GM23338 (cell line): ENCODE data around the gene HSD3B7. TPM values are rescaled to one million over a fixed set of nuclear protein-coding genes. Genes with fewer than 3 reads are reported as not detected.
A peak's percentile ranks its signal among the peaks of the same experiment; 100 is the strongest.

ENCODE experiments used
- ATAC-seq: fragments of 200-7000 bp; cut with Tn5 transposase; 3 replicates; pipeline ENCODE4 v1.9.1; 2020
- DNase-seq: peaks from one replicate; pipeline ENCODE4 v3.0.0-alpha.2; 2015; ENCODE audit warnings: low spot score
- H2AFZ ChIP-seq: fragments of 200-600 bp; sonication (generic); 2 replicates; pipeline ENCODE4 v1.8.0; 2016; ENCODE audit warnings: antibody characterized with exemption, mild to moderate bottlenecking, moderate library complexity
- H3F3A ChIP-seq: fragments of 200-600 bp; sonication (generic); replicated peaks from 2 replicates; pipeline ENCODE4 v1.8.0; 2017; ENCODE audit warnings: antibody characterized with exemption, mixed run types, low read depth
- H3K27ac ChIP-seq: fragments of 200-600 bp; sonication (generic); 2 replicates; pipeline ENCODE4 v1.6.1; 2016; ENCODE audit warnings: low read depth
- H3K27me3 ChIP-seq: fragments of 200-600 bp; sonication (generic); 2 replicates; pipeline ENCODE4 v1.8.0; 2016; ENCODE audit warnings: mild to moderate bottlenecking, mixed run types, moderate library complexity; ENCODE audit not compliant: insufficient read depth
- H3K36me3 ChIP-seq: fragments of 200-600 bp; sonication (generic); 2 replicates; pipeline ENCODE4 v1.8.0; 2016; ENCODE audit warnings: mild to moderate bottlenecking; ENCODE audit not compliant: insufficient read depth
- H3K4me1 ChIP-seq: fragments of 200-600 bp; sonication (generic); 2 replicates; pipeline ENCODE4 v1.8.0; 2016; ENCODE audit warnings: mild to moderate bottlenecking, moderate library complexity; ENCODE audit not compliant: insufficient read depth
- H3K4me2 ChIP-seq: fragments of 200-600 bp; sonication (generic); 2 replicates; pipeline ENCODE4 v1.7.1; 2017; ENCODE audit warnings: mixed run types
- H3K4me3 ChIP-seq: fragments of 200-600 bp; sonication (generic); 2 replicates; pipeline ENCODE4 v1.6.1; 2016; ENCODE audit warnings: mixed run types
- H3K79me2 ChIP-seq: fragments of 200-600 bp; sonication (generic); replicated peaks from 2 replicates; pipeline ENCODE4 v1.8.0; 2017; ENCODE audit warnings: mild to moderate bottlenecking; ENCODE audit not compliant: insufficient read depth
- H3K9me2 ChIP-seq: fragments of 200-600 bp; sonication (generic); 2 replicates; pipeline ENCODE4 v1.8.0; 2017; ENCODE audit not compliant: insufficient read depth
- H4K20me1 ChIP-seq: fragments of 200-600 bp; sonication (generic); replicated peaks from 2 replicates; pipeline ENCODE4 v1.8.0; 2017; ENCODE audit warnings: mild to moderate bottlenecking; ENCODE audit not compliant: insufficient read depth
- H3K27ac Mint-ChIP-seq: 2 replicates; pipeline ENCODE4 v1.8.0; 2020; ENCODE audit warnings: inconsistent platforms, mild to moderate bottlenecking, moderate library complexity, mixed read lengths
- H3K27me3 Mint-ChIP-seq: 3 replicates; pipeline ENCODE4 v1.8.0; 2022; ENCODE audit warnings: low read depth, mild to moderate bottlenecking, moderate library complexity, mixed read lengths, inconsistent platforms; ENCODE audit not compliant: insufficient read depth, poor library complexity
- H3K36me3 Mint-ChIP-seq: 3 replicates; pipeline ENCODE4 v1.8.0; 2021; ENCODE audit warnings: low read depth, mild to moderate bottlenecking, inconsistent platforms, moderate library complexity, mixed read lengths
- H3K4me1 Mint-ChIP-seq: 3 replicates; pipeline ENCODE4 v1.8.0; 2020; ENCODE audit warnings: mild to moderate bottlenecking, inconsistent platforms, mixed read lengths
- H3K4me3 Mint-ChIP-seq: 3 replicates; pipeline ENCODE4 v1.8.0; 2021; ENCODE audit warnings: moderate library complexity, mild to moderate bottlenecking, inconsistent platforms, mixed read lengths
- H3K9me3 Mint-ChIP-seq: 3 replicates; pipeline ENCODE4 v1.8.0; 2020; ENCODE audit warnings: moderate library complexity, mild to moderate bottlenecking, inconsistent platforms, mixed read lengths
- CREB1 ChIP-seq: fragments of 250-450 bp; sonication (Bioruptor Pico); IDR thresholded peaks from 2 replicates; pipeline ENCODE4 v1.5.0; 2020; ENCODE audit warnings: low read depth, mild to moderate bottlenecking, moderate library complexity
- EZH2 ChIP-seq: fragments of 200-600 bp; sonication (generic); IDR thresholded peaks from one replicate; pipeline ENCODE4 v1.8.0; 2017; ENCODE audit warnings: antibody characterized with exemption, mild to moderate bottlenecking, low read depth; ENCODE audit not compliant: unreplicated experiment
- EZH2phosphoT487 ChIP-seq: fragments of 200-600 bp; sonication (generic); IDR thresholded peaks from one replicate; pipeline ENCODE4 v1.8.1; 2018; ENCODE audit warnings: antibody characterized with exemption; ENCODE audit not compliant: unreplicated experiment
- JUNB ChIP-seq: IDR thresholded peaks from one replicate; pipeline ENCODE4 v1.6.1; 2016; ENCODE audit warnings: antibody characterized with exemption; ENCODE audit not compliant: unreplicated experiment
- NANOG ChIP-seq: IDR thresholded peaks from 2 replicates; pipeline ENCODE4 v1.6.1; 2016; ENCODE audit warnings: antibody characterized with exemption, borderline replicate concordance
- POLR2AphosphoS5 ChIP-seq: IDR thresholded peaks from 2 replicates; pipeline ENCODE4 v1.6.1; 2016; ENCODE audit warnings: antibody characterized with exemption, low read depth
- STAT1 ChIP-seq: IDR thresholded peaks from one replicate; pipeline ENCODE4 v1.6.1; 2016; ENCODE audit warnings: antibody characterized with exemption; ENCODE audit not compliant: unreplicated experiment
- ZNF114 ChIP-seq: fragments of 250-450 bp; sonication (Bioruptor Pico); IDR thresholded peaks from 2 replicates; pipeline ENCODE4 v1.5.0; 2020; ENCODE audit warnings: mild to moderate bottlenecking, moderate library complexity
- ZNF331 ChIP-seq: fragments of 250-450 bp; sonication (Bioruptor Pico); IDR thresholded peaks from 2 replicates; pipeline ENCODE4 v1.5.0; 2020; ENCODE audit warnings: low read depth, mild to moderate bottlenecking, moderate library complexity
- polyA plus RNA-seq: library from polyadenylated mRNA; unstranded; fragments of >200 nt; fragmentation: Nextera tagmentation; extraction: Ambion mirVana; gene quantifications from 2 replicates; pipeline ENCODE4 v1.2.1, GENCODE V29; 2016
- total RNA-seq: library from RNA; depleted of rRNA; stranded (reverse); fragments of >200 nt; shearing (Covaris generic); gene quantifications from 2 replicates; pipeline ENCODE4 v1.2.3, GENCODE V29; 2014
- TF ChIP-seq, protein P1 (sequence below): IDR thresholded peaks from one replicate; pipeline ENCODE4 v1.6.1; 2018; ENCODE audit warnings: antibody characterized with exemption; ENCODE audit not compliant: unreplicated experiment
- TF ChIP-seq, protein P2 (sequence below): fragments of 250-450 bp; sonication (Bioruptor Pico); IDR thresholded peaks from 2 replicates; pipeline ENCODE4 v1.5.0; 2020; ENCODE audit warnings: mild to moderate bottlenecking, moderate library complexity
- TF ChIP-seq, protein P3 (sequence below), 2 experiments: fragments of 200-600 bp in 1 of 2; sonication (generic) in 1 of 2; conservative IDR thresholded peaks; 2 replicates each; pipeline versions ENCODE4 v1.5.1 to v1.6.1; 2016 to 2017; ENCODE audit warnings: antibody characterized with exemption in 2 of 2, low read depth in 2 of 2, mild to moderate bottlenecking in 2 of 2, moderate library complexity in 1 of 2
- TF ChIP-seq, protein P4 (sequence below): IDR thresholded peaks from 2 replicates; pipeline ENCODE4 v1.6.1; 2016; ENCODE audit warnings: antibody characterized with exemption

The HSD3B7 gene
- total and polyA plus RNA-seq, 2 experiments from 2014 or later = 4.3 to 12.2 TPM

DNA sequence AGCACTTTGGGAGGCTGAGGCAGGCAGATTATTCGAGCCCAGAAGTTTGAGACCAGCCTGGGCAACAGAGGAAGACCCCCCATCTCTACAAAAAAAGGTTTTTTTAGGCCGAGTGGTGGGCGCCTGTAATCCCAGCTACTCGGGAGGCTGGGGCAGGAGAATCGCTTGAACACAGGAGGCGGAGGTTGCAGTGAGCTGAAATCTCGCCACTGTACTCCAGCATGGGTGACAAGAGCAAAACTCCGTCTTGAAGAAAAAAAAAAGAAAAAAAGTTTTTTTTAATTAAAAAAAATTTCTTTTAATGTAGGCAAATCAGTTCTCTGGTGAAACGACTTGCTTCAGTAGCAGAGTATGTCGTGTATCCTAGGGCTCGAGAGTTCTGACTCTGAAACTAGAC lies 10.9 kb downstream of the HSD3B7 start:
- ATAC-seq (no peak), DNase-seq (no peak)
- Histone ChIP-seq H3K27ac (peak overlapping the region; percentile 86; the same call in 1 of the 2 replicates), H3K79me2 (no peaks in the 10 kb centered on the region), H3K4me1 (peaks cover 22% of the 10 kb centered on the region), H3K4me2 (peak overlapping the region; percentile 94), H3K36me3 (no peaks in the 10 kb centered on the region), H4K20me1 (no peaks in the 10 kb centered on the region), H3K9me2 (no peaks in the 10 kb centered on the region), H3K4me3 (peak overlapping the region; percentile 75), H2AFZ (no peak overlapping the region), H3F3A (peaks cover 13% of the 10 kb centered on the region; the same call in 1 of the 2 replicates), H3K27me3 (no peaks in the 10 kb centered on the region)
- H3K27ac Mint-ChIP-seq = no peak overlapping the region
- peak overlapping the region; percentile 86 for H3K4me3 Mint-ChIP-seq
- peaks cover 22% of the 10 kb centered on the region for H3K27me3 Mint-ChIP-seq
- no peaks in the 10 kb centered on the region for H3K9me3 Mint-ChIP-seq
- H3K36me3 Mint-ChIP-seq = no peaks in the 10 kb centered on the region
- TF ChIP-seq, protein P1, sequence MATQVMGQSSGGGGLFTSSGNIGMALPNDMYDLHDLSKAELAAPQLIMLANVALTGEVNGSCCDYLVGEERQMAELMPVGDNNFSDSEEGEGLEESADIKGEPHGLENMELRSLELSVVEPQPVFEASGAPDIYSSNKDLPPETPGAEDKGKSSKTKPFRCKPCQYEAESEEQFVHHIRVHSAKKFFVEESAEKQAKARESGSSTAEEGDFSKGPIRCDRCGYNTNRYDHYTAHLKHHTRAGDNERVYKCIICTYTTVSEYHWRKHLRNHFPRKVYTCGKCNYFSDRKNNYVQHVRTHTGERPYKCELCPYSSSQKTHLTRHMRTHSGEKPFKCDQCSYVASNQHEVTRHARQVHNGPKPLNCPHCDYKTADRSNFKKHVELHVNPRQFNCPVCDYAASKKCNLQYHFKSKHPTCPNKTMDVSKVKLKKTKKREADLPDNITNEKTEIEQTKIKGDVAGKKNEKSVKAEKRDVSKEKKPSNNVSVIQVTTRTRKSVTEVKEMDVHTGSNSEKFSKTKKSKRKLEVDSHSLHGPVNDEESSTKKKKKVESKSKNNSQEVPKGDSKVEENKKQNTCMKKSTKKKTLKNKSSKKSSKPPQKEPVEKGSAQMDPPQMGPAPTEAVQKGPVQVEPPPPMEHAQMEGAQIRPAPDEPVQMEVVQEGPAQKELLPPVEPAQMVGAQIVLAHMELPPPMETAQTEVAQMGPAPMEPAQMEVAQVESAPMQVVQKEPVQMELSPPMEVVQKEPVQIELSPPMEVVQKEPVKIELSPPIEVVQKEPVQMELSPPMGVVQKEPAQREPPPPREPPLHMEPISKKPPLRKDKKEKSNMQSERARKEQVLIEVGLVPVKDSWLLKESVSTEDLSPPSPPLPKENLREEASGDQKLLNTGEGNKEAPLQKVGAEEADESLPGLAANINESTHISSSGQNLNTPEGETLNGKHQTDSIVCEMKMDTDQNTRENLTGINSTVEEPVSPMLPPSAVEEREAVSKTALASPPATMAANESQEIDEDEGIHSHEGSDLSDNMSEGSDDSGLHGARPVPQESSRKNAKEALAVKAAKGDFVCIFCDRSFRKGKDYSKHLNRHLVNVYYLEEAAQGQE = no peak
- no peak for TF ChIP-seq ZNF331
- TF ChIP-seq CREB1 (CRISPR knock-in tag) = no peak
- TF ChIP-seq NANOG = no peak
- TF ChIP-seq, protein P2, sequence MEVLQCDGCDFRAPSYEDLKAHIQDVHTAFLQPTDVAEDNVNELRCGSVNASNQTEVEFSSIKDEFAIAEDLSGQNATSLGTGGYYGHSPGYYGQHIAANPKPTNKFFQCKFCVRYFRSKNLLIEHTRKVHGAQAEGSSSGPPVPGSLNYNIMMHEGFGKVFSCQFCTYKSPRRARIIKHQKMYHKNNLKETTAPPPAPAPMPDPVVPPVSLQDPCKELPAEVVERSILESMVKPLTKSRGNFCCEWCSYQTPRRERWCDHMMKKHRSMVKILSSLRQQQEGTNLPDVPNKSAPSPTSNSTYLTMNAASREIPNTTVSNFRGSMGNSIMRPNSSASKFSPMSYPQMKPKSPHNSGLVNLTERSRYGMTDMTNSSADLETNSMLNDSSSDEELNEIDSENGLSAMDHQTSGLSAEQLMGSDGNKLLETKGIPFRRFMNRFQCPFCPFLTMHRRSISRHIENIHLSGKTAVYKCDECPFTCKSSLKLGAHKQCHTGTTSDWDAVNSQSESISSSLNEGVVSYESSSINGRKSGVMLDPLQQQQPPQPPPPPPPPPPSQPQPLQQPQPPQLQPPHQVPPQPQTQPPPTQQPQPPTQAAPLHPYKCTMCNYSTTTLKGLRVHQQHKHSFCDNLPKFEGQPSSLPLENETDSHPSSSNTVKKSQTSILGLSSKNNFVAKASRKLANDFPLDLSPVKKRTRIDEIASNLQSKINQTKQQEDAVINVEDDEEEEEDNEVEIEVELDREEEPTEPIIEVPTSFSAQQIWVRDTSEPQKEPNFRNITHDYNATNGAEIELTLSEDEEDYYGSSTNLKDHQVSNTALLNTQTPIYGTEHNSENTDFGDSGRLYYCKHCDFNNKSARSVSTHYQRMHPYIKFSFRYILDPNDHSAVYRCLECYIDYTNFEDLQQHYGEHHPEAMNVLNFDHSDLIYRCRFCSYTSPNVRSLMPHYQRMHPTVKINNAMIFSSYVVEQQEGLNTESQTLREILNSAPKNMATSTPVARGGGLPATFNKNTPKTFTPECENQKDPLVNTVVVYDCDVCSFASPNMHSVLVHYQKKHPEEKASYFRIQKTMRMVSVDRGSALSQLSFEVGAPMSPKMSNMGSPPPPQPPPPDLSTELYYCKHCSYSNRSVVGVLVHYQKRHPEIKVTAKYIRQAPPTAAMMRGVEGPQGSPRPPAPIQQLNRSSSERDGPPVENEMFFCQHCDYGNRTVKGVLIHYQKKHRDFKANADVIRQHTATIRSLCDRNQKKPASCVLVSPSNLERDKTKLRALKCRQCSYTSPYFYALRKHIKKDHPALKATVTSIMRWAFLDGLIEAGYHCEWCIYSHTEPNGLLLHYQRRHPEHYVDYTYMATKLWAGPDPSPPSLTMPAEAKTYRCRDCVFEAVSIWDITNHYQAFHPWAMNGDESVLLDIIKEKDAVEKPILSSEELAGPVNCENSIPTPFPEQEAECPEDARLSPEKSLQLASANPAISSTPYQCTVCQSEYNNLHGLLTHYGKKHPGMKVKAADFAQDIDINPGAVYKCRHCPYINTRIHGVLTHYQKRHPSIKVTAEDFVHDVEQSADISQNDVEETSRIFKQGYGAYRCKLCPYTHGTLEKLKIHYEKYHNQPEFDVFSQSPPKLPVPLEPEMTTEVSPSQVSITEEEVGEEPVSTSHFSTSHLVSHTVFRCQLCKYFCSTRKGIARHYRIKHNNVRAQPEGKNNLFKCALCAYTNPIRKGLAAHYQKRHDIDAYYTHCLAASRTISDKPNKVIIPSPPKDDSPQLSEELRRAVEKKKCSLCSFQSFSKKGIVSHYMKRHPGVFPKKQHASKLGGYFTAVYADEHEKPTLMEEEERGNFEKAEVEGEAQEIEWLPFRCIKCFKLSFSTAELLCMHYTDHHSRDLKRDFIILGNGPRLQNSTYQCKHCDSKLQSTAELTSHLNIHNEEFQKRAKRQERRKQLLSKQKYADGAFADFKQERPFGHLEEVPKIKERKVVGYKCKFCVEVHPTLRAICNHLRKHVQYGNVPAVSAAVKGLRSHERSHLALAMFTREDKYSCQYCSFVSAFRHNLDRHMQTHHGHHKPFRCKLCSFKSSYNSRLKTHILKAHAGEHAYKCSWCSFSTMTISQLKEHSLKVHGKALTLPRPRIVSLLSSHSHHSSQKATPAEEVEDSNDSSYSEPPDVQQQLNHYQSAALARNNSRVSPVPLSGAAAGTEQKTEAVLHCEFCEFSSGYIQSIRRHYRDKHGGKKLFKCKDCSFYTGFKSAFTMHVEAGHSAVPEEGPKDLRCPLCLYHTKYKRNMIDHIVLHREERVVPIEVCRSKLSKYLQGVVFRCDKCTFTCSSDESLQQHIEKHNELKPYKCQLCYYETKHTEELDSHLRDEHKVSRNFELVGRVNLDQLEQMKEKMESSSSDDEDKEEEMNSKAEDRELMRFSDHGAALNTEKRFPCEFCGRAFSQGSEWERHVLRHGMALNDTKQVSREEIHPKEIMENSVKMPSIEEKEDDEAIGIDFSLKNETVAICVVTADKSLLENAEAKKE (CRISPR knock-in tag) = no peak
- TF ChIP-seq, protein P3, sequence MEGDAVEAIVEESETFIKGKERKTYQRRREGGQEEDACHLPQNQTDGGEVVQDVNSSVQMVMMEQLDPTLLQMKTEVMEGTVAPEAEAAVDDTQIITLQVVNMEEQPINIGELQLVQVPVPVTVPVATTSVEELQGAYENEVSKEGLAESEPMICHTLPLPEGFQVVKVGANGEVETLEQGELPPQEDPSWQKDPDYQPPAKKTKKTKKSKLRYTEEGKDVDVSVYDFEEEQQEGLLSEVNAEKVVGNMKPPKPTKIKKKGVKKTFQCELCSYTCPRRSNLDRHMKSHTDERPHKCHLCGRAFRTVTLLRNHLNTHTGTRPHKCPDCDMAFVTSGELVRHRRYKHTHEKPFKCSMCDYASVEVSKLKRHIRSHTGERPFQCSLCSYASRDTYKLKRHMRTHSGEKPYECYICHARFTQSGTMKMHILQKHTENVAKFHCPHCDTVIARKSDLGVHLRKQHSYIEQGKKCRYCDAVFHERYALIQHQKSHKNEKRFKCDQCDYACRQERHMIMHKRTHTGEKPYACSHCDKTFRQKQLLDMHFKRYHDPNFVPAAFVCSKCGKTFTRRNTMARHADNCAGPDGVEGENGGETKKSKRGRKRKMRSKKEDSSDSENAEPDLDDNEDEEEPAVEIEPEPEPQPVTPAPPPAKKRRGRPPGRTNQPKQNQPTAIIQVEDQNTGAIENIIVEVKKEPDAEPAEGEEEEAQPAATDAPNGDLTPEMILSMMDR (conservative IDR thresholded peaks at IDR 0.05; ENCODE audit: low read depth in 2 of 2) = no peak
- no peak for TF ChIP-seq STAT1
- no peak for TF ChIP-seq ZNF114 (CRISPR knock-in tag)
- no peak for TF ChIP-seq EZH2
- TF ChIP-seq JUNB = no peak
- TF ChIP-seq EZH2phosphoT487 = no peak
- TF ChIP-seq, protein P4, sequence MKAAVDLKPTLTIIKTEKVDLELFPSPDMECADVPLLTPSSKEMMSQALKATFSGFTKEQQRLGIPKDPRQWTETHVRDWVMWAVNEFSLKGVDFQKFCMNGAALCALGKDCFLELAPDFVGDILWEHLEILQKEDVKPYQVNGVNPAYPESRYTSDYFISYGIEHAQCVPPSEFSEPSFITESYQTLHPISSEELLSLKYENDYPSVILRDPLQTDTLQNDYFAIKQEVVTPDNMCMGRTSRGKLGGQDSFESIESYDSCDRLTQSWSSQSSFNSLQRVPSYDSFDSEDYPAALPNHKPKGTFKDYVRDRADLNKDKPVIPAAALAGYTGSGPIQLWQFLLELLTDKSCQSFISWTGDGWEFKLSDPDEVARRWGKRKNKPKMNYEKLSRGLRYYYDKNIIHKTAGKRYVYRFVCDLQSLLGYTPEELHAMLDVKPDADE = no peak
- no peak for TF ChIP-seq POLR2AphosphoS5
- H3K4me1 Mint-ChIP-seq = peaks cover 19% of the 10 kb centered on the region
